ENCODE results near the gene CTDSPL. TPM values are rescaled to one million over a fixed set of nuclear protein-coding genes. Genes with fewer than 3 reads are reported as not detected.

CTDSPL gene
- polyA plus RNA-seq, 1 donor = 23.3 TPM

DNA sequence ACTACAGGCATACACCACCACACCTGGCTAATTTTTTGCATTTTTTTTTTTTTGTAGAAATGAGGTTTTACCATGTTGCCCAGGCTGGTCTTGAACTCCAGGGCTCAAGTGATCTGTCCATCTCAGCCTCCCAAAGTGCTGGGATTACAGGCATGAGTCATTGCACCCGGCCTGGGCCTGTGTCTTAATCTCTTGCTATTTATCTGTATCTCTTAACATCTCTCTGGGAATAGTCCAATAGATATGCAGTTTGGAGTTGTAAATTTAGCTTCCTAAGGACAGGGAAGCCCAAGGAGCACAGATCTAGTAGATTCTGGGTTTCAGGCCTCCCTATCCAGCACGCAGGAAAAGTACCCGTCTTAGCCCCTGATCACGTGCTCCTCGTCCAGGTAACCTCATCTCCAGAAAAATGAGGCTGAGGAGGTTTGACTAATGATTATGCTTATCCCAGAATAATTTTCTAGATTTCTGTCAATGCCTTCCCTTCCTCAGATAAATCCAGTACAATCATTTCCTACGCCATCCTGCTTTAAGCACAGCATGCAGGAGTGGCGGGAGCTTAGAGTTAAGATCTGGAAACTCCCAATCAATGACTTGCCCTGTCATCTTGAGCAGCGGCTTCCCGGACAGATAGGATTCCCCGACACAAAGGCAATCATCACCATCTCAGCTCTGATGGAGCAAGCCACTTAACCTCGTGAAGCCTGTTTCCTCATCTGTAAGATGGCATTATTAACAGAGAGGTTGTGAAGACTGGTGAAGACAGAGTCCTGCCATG is 12.3 kb upstream of the CTDSPL start:
- WGBS (ENCODE audit: insufficient coverage, low lambda C conversion rate) = no CpG with 5 or more reads among the region's 11 CpGs
- Histone ChIP-seq H3K9me3 (ENCODE audit: control insufficient read depth, low read depth, low read length) (no peaks in the 10 kb centered on the region), H3K4me1 (ENCODE audit: control insufficient read depth, insufficient read depth, low read length) (no peaks in the 10 kb centered on the region), H3K4me3 (ENCODE audit: low read length) (no peak overlapping the region), H3K36me3 (ENCODE audit: control insufficient read depth, insufficient read depth, low read length) (peaks cover 8% of the 10 kb centered on the region), H3K27ac (ENCODE audit: low read length) (no peak overlapping the region), H3K27me3 (ENCODE audit: control insufficient read depth, insufficient read depth, low read length) (no peaks in the 10 kb centered on the region)
- DNase-seq = no peak

GRCh38 chr3:37852097-37852496 is 9.6 kb upstream of the CTDSPL start:
- Histone ChIP-seq H3K9me3 (ENCODE audit: control insufficient read depth, low read depth, low read length) (no peaks in the 10 kb centered on the region), H3K27ac (ENCODE audit: low read length) (no peak overlapping the region), H3K4me3 (ENCODE audit: low read length) (no peak overlapping the region), H3K36me3 (ENCODE audit: control insufficient read depth, insufficient read depth, low read length) (peaks cover 11% of the 10 kb centered on the region), H3K27me3 (ENCODE audit: control insufficient read depth, insufficient read depth, low read length) (no peaks in the 10 kb centered on the region), H3K4me1 (ENCODE audit: control insufficient read depth, insufficient read depth, low read length) (no peaks in the 10 kb centered on the region)
- 100% methylated on average over 1 of the region's 1 CpG for WGBS (ENCODE audit: insufficient coverage, low lambda C conversion rate)
- no peak for DNase-seq

GRCh38 chr3:37852771-37853170 is 8.9 kb upstream of the CTDSPL start:
- Histone ChIP-seq H3K9me3 (ENCODE audit: control insufficient read depth, low read depth, low read length) (no peaks in the 10 kb centered on the region), H3K27me3 (ENCODE audit: control insufficient read depth, insufficient read depth, low read length) (no peaks in the 10 kb centered on the region), H3K4me1 (ENCODE audit: control insufficient read depth, insufficient read depth, low read length) (no peaks in the 10 kb centered on the region), H3K27ac (ENCODE audit: low read length) (no peak overlapping the region), H3K4me3 (ENCODE audit: low read length) (no peak overlapping the region), H3K36me3 (ENCODE audit: control insufficient read depth, insufficient read depth, low read length) (peaks cover 11% of the 10 kb centered on the region)
- WGBS (ENCODE audit: insufficient coverage, low lambda C conversion rate) = no CpG with 5 or more reads among the region's 1 CpG
- no peak for DNase-seq

DNA sequence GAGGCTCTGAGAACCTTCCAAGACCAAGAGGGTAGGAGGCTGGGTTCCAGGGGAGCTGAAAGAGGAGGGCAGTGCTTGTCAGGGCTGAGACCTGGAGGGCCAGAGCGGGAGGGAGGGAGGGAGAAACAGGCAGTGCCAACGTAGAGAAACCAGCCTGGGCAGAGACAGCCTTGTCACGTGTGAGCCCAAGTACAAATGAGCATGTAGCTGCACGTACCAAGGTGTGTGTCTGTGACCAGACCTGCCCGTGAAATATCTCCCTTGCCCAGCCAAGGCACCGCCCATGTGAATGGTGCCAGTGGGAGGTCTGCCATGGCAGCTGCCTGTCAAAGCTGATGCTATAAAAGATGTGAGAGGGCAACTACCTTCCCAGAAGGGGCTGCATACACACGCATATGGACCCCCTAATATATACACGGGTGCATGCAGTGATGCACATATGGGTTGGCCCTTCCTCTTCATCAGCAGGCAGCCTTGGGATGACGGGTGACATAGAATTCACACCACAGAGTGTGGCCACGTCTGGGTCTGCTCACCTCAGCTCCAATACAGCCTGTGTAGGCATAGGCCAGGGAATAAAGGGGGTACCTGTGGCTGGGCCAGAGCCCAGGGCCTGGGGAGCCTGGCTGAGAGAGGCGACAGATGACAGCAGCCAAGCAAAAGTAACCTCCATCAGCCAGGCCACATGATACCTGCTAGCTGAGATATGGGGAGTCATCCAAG is 7.8 kb upstream of the CTDSPL start:
- WGBS (ENCODE audit: insufficient coverage, low lambda C conversion rate) = no CpG with 5 or more reads among the region's 11 CpGs
- DNase-seq = no peak

GRCh38 chr3:37855363-37855970 is 6.2 kb upstream of the CTDSPL start:
- H3K27ac ChIP-seq (ENCODE audit: low read length) = no peak overlapping the region
- H3K4me3 ChIP-seq (ENCODE audit: low read length) = no peak overlapping the region
- peak; percentile 59 to 66 for DNase-seq
- peaks cover 7% of the 10 kb centered on the region for H3K9me3 ChIP-seq (ENCODE audit: control insufficient read depth, low read depth, low read length)
- peaks cover 6% of the 10 kb centered on the region for H3K36me3 ChIP-seq (ENCODE audit: control insufficient read depth, insufficient read depth, low read length)
- WGBS (ENCODE audit: insufficient coverage, low lambda C conversion rate) = no CpG with 5 or more reads among the region's 5 CpGs
- H3K27me3 ChIP-seq (ENCODE audit: control insufficient read depth, insufficient read depth, low read length) = no peaks in the 10 kb centered on the region
- H3K4me1 ChIP-seq (ENCODE audit: control insufficient read depth, insufficient read depth, low read length) = no peaks in the 10 kb centered on the region

More for the DNA sequence above, 7.8 kb upstream of the CTDSPL start:
- peaks cover 11% of the 10 kb centered on the region for H3K36me3 ChIP-seq (ENCODE audit: control insufficient read depth, insufficient read depth, low read length)
- no peaks in the 10 kb centered on the region for H3K9me3 ChIP-seq (ENCODE audit: control insufficient read depth, low read depth, low read length)
- H3K4me1 ChIP-seq (ENCODE audit: control insufficient read depth, insufficient read depth, low read length) = no peaks in the 10 kb centered on the region
- H3K4me3 ChIP-seq (ENCODE audit: low read length) = no peak overlapping the region
- H3K27me3 ChIP-seq (ENCODE audit: control insufficient read depth, insufficient read depth, low read length) = no peaks in the 10 kb centered on the region
- no peak overlapping the region for H3K27ac ChIP-seq (ENCODE audit: low read length)

DNA sequence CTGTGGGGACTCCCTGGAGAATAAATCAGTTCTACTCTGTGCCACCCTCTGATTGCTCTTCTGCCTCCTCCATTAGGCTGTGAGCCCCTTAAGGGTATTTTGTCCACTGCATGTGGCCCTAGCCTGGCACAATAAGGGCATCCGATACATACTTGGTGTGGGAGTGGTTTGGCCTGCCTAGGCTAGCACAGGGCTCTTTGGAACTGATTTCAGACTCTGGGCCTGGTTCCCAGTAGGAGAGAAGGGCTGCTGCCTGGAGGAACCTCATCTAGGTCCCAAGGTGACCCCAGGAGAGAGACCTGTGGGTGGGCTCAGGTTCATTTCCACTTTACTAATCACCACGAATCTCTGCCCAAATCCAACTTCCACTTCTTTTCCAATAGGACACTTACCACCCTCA is 5.3 kb upstream of the CTDSPL start:
- Histone ChIP-seq H3K36me3 (ENCODE audit: control insufficient read depth, insufficient read depth, low read length) (peaks cover 3% of the 10 kb centered on the region), H3K27ac (ENCODE audit: low read length) (no peak overlapping the region), H3K9me3 (ENCODE audit: control insufficient read depth, low read depth, low read length) (peaks cover 9% of the 10 kb centered on the region), H3K4me3 (ENCODE audit: low read length) (no peak overlapping the region), H3K4me1 (ENCODE audit: control insufficient read depth, insufficient read depth, low read length) (peaks cover 5% of the 10 kb centered on the region), H3K27me3 (ENCODE audit: control insufficient read depth, insufficient read depth, low read length) (no peaks in the 10 kb centered on the region)
- no peak for DNase-seq
- WGBS (ENCODE audit: insufficient coverage, low lambda C conversion rate) = no CpG with 5 or more reads among the region's 2 CpGs

GRCh38 chr3:37858742-37859141 is 2.9 kb upstream of the CTDSPL start:
- H3K27me3 ChIP-seq (ENCODE audit: control insufficient read depth, insufficient read depth, low read length) = no peaks in the 10 kb centered on the region
- H3K4me1 ChIP-seq (ENCODE audit: control insufficient read depth, insufficient read depth, low read length) = peaks cover 13% of the 10 kb centered on the region
- H3K27ac ChIP-seq (ENCODE audit: low read length) = no peak overlapping the region
- no peak overlapping the region for H3K4me3 ChIP-seq (ENCODE audit: low read length)
- H3K36me3 ChIP-seq (ENCODE audit: control insufficient read depth, insufficient read depth, low read length) = peaks cover 3% of the 10 kb centered on the region
- H3K9me3 ChIP-seq (ENCODE audit: control insufficient read depth, low read depth, low read length) = peaks cover 9% of the 10 kb centered on the region
- DNase-seq = no peak

- peaks cover 9% of the 10 kb centered on the region for H3K9me3 ChIP-seq (ENCODE audit: control insufficient read depth, low read depth, low read length)
- H3K36me3 ChIP-seq (ENCODE audit: control insufficient read depth, insufficient read depth, low read length) = peaks cover 3% of the 10 kb centered on the region
- no peak for DNase-seq
- no peaks in the 10 kb centered on the region for H3K27me3 ChIP-seq (ENCODE audit: control insufficient read depth, insufficient read depth, low read length)
- no CpG with 5 or more reads among the region's 2 CpGs for WGBS (ENCODE audit: insufficient coverage, low lambda C conversion rate)
- H3K4me1 ChIP-seq (ENCODE audit: control insufficient read depth, insufficient read depth, low read length) = peaks cover 13% of the 10 kb centered on the region
- no peak overlapping the region for H3K27ac ChIP-seq (ENCODE audit: low read length)
- no peak overlapping the region for H3K4me3 ChIP-seq (ENCODE audit: low read length)
Observed at GRCh38 chr3:37859354-37859753, 2.3 kb upstream of the CTDSPL start.

DNA sequence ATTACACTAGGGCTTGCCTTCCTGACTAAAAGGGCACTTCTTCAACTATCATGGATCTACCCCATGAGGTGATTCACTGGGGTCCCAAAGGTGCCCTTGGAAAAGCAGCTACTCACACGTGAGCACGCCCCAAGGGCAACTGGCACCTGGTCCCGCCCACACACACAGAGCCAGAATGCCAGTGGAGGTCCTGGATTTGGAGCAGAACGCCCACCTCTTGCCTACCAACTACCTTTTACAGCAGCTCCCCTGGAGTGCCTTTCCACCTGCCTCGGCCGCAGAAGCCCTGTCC is 1.8 kb upstream of the CTDSPL start:
- Histone ChIP-seq H3K4me3 (ENCODE audit: low read length) (no peak overlapping the region), H3K4me1 (ENCODE audit: control insufficient read depth, insufficient read depth, low read length) (peaks cover 13% of the 10 kb centered on the region), H3K9me3 (ENCODE audit: control insufficient read depth, low read depth, low read length) (peaks cover 9% of the 10 kb centered on the region), H3K27me3 (ENCODE audit: control insufficient read depth, insufficient read depth, low read length) (no peaks in the 10 kb centered on the region), H3K27ac (ENCODE audit: low read length) (peak overlapping the region; percentile 3), H3K36me3 (ENCODE audit: control insufficient read depth, insufficient read depth, low read length) (peaks cover 3% of the 10 kb centered on the region)
- WGBS (ENCODE audit: insufficient coverage, low lambda C conversion rate) = no CpG with 5 or more reads among the region's 6 CpGs
- no peak for DNase-seq

GRCh38 chr3:37862219-37862902 is 681 bp downstream of the CTDSPL start:
- no peaks in the 10 kb centered on the region for H3K27me3 ChIP-seq (ENCODE audit: control insufficient read depth, insufficient read depth, low read length)
- DNase-seq = peak; percentile 37 to 70
- peak overlapping the region; percentile 27 for H3K27ac ChIP-seq (ENCODE audit: low read length)
- peaks cover 13% of the 10 kb centered on the region for H3K4me1 ChIP-seq (ENCODE audit: control insufficient read depth, insufficient read depth, low read length)
- WGBS (ENCODE audit: insufficient coverage, low lambda C conversion rate) = no CpG with 5 or more reads among the region's 38 CpGs
- H3K4me3 ChIP-seq (ENCODE audit: low read length) = peak overlapping the region; percentile 59
- H3K36me3 ChIP-seq (ENCODE audit: control insufficient read depth, insufficient read depth, low read length) = no peaks in the 10 kb centered on the region
- peaks cover 9% of the 10 kb centered on the region for H3K9me3 ChIP-seq (ENCODE audit: control insufficient read depth, low read depth, low read length)

Measured in large intestine (tissue), 3 donors.